Measurements from ENCODE around the gene CDKAL1.

GRCh38 chr6:21161707-21162106 lies 627.5 kb downstream of the CDKAL1 start:
- TF ChIP-seq, protein P1, sequence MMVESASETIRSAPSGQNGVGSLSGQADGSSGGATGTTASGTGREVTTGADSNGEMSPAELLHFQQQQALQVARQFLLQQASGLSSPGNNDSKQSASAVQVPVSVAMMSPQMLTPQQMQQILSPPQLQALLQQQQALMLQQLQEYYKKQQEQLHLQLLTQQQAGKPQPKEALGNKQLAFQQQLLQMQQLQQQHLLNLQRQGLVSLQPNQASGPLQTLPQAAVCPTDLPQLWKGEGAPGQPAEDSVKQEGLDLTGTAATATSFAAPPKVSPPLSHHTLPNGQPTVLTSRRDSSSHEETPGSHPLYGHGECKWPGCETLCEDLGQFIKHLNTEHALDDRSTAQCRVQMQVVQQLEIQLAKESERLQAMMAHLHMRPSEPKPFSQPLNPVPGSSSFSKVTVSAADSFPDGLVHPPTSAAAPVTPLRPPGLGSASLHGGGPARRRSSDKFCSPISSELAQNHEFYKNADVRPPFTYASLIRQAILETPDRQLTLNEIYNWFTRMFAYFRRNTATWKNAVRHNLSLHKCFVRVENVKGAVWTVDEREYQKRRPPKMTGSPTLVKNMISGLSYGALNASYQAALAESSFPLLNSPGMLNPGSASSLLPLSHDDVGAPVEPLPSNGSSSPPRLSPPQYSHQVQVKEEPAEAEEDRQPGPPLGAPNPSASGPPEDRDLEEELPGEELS (CRISPR knock-in tag; IDR thresholded peaks at IDR 0.05; ENCODE audit: borderline replicate concordance) = no peak
- TF ChIP-seq EZH2 (IDR thresholded peaks at IDR 0.05; ENCODE audit: borderline replicate concordance, low read depth, low read length) (no peak), ZNF707 (CRISPR knock-in tag; conservative IDR thresholded peaks at IDR 0.05) (no peak), BHLHE40 (IDR thresholded peaks at IDR 0.05; ENCODE audit: low read length) (no peak), HDAC2 (IDR thresholded peaks at IDR 0.05) (no peak), ZKSCAN1 (IDR thresholded peaks at IDR 0.05; ENCODE audit: low read depth, low read length) (no peak), CBX1 (IDR thresholded peaks at IDR 0.05; ENCODE audit: low read depth) (no peak), ZNF518B (CRISPR knock-in tag; IDR thresholded peaks at IDR 0.05) (no peak), ZNF274 (IDR thresholded peaks at IDR 0.05; ENCODE audit: borderline replicate concordance, low read depth, low read length) (no peak), MAX (CRISPR knock-in tag; IDR thresholded peaks at IDR 0.05) (no peak), RAD51 (IDR thresholded peaks at IDR 0.05; ENCODE audit: borderline replicate concordance, low read depth) (no peak)

Measured in K562 (cell line).